K562 (cell line): Measurements from ENCODE around the gene PEPD. TPM values are rescaled to one million over a fixed set of nuclear protein-coding genes. Genes with fewer than 3 reads are reported as not detected.

Source experiments
- ELF2 ChIP-seq: fragments of 250-450 bp; sonication (Bioruptor Pico); IDR thresholded peaks from 2 replicates; pipeline ENCODE4 v1.5.0; 2021; ENCODE audit warnings: mild to moderate bottlenecking
- HDAC6 ChIP-seq: IDR thresholded peaks from 2 replicates; pipeline ENCODE4 v1.6.1; 2012; ENCODE audit warnings: low read depth, mild to moderate bottlenecking, control low read depth, inconsistent platforms, low read length, moderate library complexity
- HNRNPUL1 ChIP-seq: fragments of 200-400 bp; formaldehyde crosslinking; IDR thresholded peaks from 2 replicates; pipeline ENCODE4 v1.6.1; 2017; ENCODE audit warnings: low read length
- SAFB ChIP-seq: fragments of 200-400 bp; formaldehyde crosslinking; IDR thresholded peaks from 2 replicates; pipeline ENCODE4 v1.6.1; 2017; ENCODE audit warnings: low read depth, low read length, borderline replicate concordance
- polyA plus RNA-seq, 8 experiments: library from polyadenylated mRNA; depleted of rRNA in 4 of 8; stranded (reverse) in 5 of 8; unstranded in 3 of 8; fragments of >200 nt; fragmentation: Nextera tagmentation in 2 of 8; fragmentation: Illumina TruSeq in 1 of 8; extraction: Ambion mirVana in 2 of 8; extraction: Trizol in 1 of 8; gene quantifications; 2 replicates each; pipeline versions ENCODE4 v1.2.1 to v1.2.3, GENCODE V29; 2011 to 2014; ENCODE audit warnings: inconsistent platforms in 1 of 8, missing spikeins in 1 of 8
- total RNA-seq, 7 experiments: library from RNA; depleted of rRNA in 6 of 7; stranded (reverse); fragments of >200 nt in 6 of 7; fragmentation: Illumina TruSeq in 2 of 7; extraction: Trizol in 2 of 7; gene quantifications; 2 replicates each; pipeline versions ENCODE4 v1.2.1 to v1.2.3, GENCODE V29; 2011 to 2021; ENCODE audit warnings: low replicate concordance in 1 of 7
- TF ChIP-seq, protein P1 (sequence below): fragments of 250-450 bp; sonication (Bioruptor Pico); IDR thresholded peaks from 2 replicates; pipeline ENCODE4 v1.8.0; 2022; ENCODE audit warnings: inconsistent platforms, mild to moderate bottlenecking, moderate library complexity, borderline replicate concordance
- TF ChIP-seq, protein P2 (sequence below): fragments of 250-450 bp; sonication (Bioruptor Pico); IDR thresholded peaks from 2 replicates; pipeline ENCODE4 v1.8.0; 2022; ENCODE audit warnings: moderate library complexity, mild to moderate bottlenecking, inconsistent platforms

The PEPD gene
- total and polyA plus RNA-seq, 9 of the 15 experiments (the other 6 are each of a cell fraction or from before 2014, with no cell fraction given): 1.3 to 19.2 (median 16.0) TPM

DNA sequence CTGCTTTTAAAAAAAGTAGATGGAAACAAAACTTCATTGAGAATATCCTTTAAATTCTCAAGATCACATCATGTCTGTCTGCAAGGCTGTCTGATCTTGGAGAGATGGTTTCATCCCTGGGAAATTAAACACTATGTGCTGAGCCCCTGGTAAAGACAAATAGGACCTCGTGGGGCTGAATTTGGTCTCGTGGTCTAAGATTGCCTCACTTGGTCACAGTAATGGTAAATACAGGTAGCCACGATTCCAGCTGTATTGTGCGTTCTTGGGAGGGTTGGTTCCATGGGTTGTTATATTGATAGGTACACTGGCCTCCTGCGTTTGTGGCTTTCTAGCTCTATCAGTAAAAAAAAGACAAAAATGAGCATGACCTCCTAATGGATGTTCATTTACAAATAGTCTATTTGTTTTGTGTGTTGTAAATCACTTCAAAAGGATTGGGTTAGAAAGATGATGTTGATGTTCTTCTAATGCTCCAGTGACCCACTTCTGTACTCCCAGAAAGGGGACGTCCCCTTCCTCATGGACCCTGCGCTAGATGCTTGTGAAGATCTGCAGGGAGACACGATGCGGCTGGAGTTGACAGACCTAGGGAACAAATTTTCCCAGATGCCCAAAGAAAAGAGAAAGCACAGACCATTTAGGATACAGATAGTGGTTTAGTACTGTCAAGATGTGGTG is 146.3 kb downstream of the PEPD start (continued):
- TF ChIP-seq, protein P1, sequence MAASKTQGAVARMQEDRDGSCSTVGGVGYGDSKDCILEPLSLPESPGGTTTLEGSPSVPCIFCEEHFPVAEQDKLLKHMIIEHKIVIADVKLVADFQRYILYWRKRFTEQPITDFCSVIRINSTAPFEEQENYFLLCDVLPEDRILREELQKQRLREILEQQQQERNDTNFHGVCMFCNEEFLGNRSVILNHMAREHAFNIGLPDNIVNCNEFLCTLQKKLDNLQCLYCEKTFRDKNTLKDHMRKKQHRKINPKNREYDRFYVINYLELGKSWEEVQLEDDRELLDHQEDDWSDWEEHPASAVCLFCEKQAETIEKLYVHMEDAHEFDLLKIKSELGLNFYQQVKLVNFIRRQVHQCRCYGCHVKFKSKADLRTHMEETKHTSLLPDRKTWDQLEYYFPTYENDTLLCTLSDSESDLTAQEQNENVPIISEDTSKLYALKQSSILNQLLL (CRISPR knock-in tag): no peak
- TF ChIP-seq ELF2: no peak
- no peak for TF ChIP-seq HNRNPUL1
- no peak for TF ChIP-seq SAFB
- TF ChIP-seq, protein P2, sequence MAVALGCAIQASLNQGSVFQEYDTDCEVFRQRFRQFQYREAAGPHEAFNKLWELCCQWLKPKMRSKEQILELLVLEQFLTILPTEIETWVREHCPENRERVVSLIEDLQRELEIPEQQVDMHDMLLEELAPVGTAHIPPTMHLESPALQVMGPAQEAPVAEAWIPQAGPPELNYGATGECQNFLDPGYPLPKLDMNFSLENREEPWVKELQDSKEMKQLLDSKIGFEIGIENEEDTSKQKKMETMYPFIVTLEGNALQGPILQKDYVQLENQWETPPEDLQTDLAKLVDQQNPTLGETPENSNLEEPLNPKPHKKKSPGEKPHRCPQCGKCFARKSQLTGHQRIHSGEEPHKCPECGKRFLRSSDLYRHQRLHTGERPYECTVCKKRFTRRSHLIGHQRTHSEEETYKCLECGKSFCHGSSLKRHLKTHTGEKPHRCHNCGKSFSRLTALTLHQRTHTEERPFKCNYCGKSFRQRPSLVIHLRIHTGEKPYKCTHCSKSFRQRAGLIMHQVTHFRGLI (CRISPR knock-in tag): no peak
- no peak for TF ChIP-seq HDAC6
- TF ChIP-seq, all 486 proteins: peak for 0
